Measurements from ENCODE around the gene NBR1.
"Not testable (repeated sequence)": the region's sequence is repeated elsewhere in the genome, so short reads cannot be mapped to it uniquely, and the experiment has no call there.

NBR1 gene

GRCh38 chr17:43216369-43216761 is 45.4 kb downstream of the NBR1 start:
- no peak for DNase-seq

- DNase-seq: no peak
These were observed 46.0 kb downstream of the NBR1 start for GRCh38 chr17:43216762-43217613.

- DNase-seq: no peak
These were observed 46.6 kb downstream of the NBR1 start for GRCh38 chr17:43217614-43218087.

- no peak for DNase-seq
These were observed 48.0 kb downstream of the NBR1 start for GRCh38 chr17:43219001-43219400.

- DNase-seq: no peak
These were observed 48.8 kb downstream of the NBR1 start for GRCh38 chr17:43219746-43220380.

GRCh38 chr17:43220511-43221125 is 49.6 kb downstream of the NBR1 start:
- DNase-seq: no peak

GRCh38 chr17:43224146-43224705 is 53.2 kb downstream of the NBR1 start:
- DNase-seq: no peak

- no peak for DNase-seq
These were observed 55.4 kb downstream of the NBR1 start for GRCh38 chr17:43226393-43226792.

- not testable (repeated sequence) for DNase-seq
These were observed 57.2 kb downstream of the NBR1 start, which contains the start of gene CCDC200 for GRCh38 chr17:43228020-43228782. Gene CCDC200 (minus strand): TSS chr17:43228623. CDS start chr17:43228554, 69 bp downstream.

GRCh38 chr17:43231205-43232020 is 60.4 kb downstream of the NBR1 start:
- not testable (repeated sequence) for DNase-seq

GRCh38 chr17:43232021-43232699 is 61.1 kb downstream of the NBR1 start:
- DNase-seq: not testable (repeated sequence)

GRCh38 chr17:43233263-43233662 is 62.2 kb downstream of the NBR1 start:
- not testable (repeated sequence) for DNase-seq

- DNase-seq: not testable (repeated sequence)
These were observed 62.9 kb downstream of the NBR1 start, which contains the start of gene RNU2-1 for GRCh38 chr17:43233877-43234276. Gene RNU2-1 (minus strand): TSS chr17:43233977.

GRCh38 chr17:43239597-43239996 is 68.6 kb downstream of the NBR1 start:
- DNase-seq: not testable (repeated sequence)

- not testable (repeated sequence) for DNase-seq
These were observed 69.8 kb downstream of the NBR1 start for GRCh38 chr17:43240596-43241352.

GRCh38 chr17:43246456-43246855 is 75.4 kb downstream of the NBR1 start:
- DNase-seq: not testable (repeated sequence)

Measured in bone marrow (tissue), 2 donors.